HL-60 (cell line): ENCODE measurements around the gene KLRC3.

Experiments
- DNase-seq, 2 experiments: peaks; one replicate each; pipeline ENCODE4 v3.0.0-alpha.2; 2010 to 2020; ENCODE audit warnings: low read depth in 1 of 2, low spot score in 1 of 2
- H3K27ac ChIP-seq: fragments of 250-450 bp; sonication (Bioruptor Pico); replicated peaks from 2 replicates; pipeline ENCODE4 v1.5.1; 2020; ENCODE audit warnings: mild to moderate bottlenecking, moderate library complexity
- H3K27me3 ChIP-seq: fragments of 250-450 bp; sonication (Bioruptor Pico); 2 replicates; pipeline ENCODE4 v1.5.1; 2021; ENCODE audit warnings: mild to moderate bottlenecking, moderate library complexity; ENCODE audit not compliant: insufficient read depth, poor library complexity, severe bottlenecking
- H3K4me3 ChIP-seq: replicated peaks from 2 replicates; pipeline ENCODE4 v1.5.1; 2011; ENCODE audit warnings: mild to moderate bottlenecking, control low read depth, low read length; ENCODE audit not compliant: insufficient read depth
- GABPA ChIP-seq: IDR thresholded peaks from 2 replicates; pipeline ENCODE4 v1.6.1; 2012; ENCODE audit warnings: low read depth
- POLR2AphosphoS5 ChIP-seq: IDR thresholded peaks from 2 replicates; pipeline ENCODE4 v1.6.1; 2012; ENCODE audit warnings: low read depth
- SPI1 ChIP-seq: IDR thresholded peaks from 2 replicates; pipeline ENCODE4 v1.6.1; 2012; ENCODE audit warnings: low read depth, mild to moderate bottlenecking, borderline replicate concordance
- TF ChIP-seq, protein P1 (sequence below): IDR thresholded peaks from one replicate; pipeline ENCODE4 v1.5.1; 2011; ENCODE audit warnings: low read length, control low read depth, inconsistent platforms; ENCODE audit not compliant: insufficient read depth
- TF ChIP-seq, protein P2 (sequence below): IDR thresholded peaks from 2 replicates; pipeline ENCODE4 v1.6.1; 2012; ENCODE audit warnings: low read depth; ENCODE audit not compliant: insufficient replicate concordance

The KLRC3 gene

DNA sequence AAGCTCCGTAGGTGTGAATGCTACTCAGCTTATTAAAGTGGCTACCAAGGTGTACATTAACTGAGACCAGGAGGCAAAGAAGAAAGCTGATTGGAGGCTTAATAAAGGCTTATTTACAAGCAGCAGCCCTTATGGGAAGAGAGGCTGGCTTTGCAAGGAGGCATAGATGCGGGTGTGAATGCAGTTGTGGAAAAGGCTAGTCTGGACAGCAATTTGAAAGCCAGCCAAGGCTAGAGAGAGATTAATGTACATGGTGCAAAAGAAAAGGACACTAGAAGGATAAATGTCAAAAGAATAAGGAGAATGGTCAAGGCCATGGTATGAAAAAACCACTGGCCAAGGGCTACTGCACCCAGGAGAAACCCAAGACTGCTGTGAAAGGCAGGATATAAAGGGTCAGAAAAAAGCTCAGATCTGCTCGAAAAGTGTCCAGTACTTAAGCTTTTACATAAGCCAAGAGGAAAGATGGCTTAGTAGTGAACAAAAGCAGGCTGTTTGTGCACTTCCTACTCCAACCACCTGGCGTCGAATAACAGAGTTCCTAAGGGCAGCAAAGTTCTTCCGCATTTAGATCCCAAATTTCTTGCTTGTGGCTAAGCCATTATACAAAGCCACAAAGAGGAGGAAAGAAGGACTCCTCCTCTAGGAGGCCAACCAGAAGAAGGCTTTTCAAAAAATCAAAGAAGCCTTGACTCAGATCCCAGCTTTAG is 54.5 kb downstream of the KLRC3 start:
- DNase-seq, result peak in 1 of 2 experiments; percentile 6
- H3K4me3 ChIP-seq, result no peak overlapping the region; the same call in 1 of the 2 replicates
- no peaks in the 10 kb centered on the region for H3K27me3 ChIP-seq
- peak overlapping the region; percentile 80 for H3K27ac ChIP-seq
- TF ChIP-seq, protein P1, sequence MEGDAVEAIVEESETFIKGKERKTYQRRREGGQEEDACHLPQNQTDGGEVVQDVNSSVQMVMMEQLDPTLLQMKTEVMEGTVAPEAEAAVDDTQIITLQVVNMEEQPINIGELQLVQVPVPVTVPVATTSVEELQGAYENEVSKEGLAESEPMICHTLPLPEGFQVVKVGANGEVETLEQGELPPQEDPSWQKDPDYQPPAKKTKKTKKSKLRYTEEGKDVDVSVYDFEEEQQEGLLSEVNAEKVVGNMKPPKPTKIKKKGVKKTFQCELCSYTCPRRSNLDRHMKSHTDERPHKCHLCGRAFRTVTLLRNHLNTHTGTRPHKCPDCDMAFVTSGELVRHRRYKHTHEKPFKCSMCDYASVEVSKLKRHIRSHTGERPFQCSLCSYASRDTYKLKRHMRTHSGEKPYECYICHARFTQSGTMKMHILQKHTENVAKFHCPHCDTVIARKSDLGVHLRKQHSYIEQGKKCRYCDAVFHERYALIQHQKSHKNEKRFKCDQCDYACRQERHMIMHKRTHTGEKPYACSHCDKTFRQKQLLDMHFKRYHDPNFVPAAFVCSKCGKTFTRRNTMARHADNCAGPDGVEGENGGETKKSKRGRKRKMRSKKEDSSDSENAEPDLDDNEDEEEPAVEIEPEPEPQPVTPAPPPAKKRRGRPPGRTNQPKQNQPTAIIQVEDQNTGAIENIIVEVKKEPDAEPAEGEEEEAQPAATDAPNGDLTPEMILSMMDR, result peak; percentile 6
- TF ChIP-seq, protein P2, sequence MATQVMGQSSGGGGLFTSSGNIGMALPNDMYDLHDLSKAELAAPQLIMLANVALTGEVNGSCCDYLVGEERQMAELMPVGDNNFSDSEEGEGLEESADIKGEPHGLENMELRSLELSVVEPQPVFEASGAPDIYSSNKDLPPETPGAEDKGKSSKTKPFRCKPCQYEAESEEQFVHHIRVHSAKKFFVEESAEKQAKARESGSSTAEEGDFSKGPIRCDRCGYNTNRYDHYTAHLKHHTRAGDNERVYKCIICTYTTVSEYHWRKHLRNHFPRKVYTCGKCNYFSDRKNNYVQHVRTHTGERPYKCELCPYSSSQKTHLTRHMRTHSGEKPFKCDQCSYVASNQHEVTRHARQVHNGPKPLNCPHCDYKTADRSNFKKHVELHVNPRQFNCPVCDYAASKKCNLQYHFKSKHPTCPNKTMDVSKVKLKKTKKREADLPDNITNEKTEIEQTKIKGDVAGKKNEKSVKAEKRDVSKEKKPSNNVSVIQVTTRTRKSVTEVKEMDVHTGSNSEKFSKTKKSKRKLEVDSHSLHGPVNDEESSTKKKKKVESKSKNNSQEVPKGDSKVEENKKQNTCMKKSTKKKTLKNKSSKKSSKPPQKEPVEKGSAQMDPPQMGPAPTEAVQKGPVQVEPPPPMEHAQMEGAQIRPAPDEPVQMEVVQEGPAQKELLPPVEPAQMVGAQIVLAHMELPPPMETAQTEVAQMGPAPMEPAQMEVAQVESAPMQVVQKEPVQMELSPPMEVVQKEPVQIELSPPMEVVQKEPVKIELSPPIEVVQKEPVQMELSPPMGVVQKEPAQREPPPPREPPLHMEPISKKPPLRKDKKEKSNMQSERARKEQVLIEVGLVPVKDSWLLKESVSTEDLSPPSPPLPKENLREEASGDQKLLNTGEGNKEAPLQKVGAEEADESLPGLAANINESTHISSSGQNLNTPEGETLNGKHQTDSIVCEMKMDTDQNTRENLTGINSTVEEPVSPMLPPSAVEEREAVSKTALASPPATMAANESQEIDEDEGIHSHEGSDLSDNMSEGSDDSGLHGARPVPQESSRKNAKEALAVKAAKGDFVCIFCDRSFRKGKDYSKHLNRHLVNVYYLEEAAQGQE, result no peak

DNA sequence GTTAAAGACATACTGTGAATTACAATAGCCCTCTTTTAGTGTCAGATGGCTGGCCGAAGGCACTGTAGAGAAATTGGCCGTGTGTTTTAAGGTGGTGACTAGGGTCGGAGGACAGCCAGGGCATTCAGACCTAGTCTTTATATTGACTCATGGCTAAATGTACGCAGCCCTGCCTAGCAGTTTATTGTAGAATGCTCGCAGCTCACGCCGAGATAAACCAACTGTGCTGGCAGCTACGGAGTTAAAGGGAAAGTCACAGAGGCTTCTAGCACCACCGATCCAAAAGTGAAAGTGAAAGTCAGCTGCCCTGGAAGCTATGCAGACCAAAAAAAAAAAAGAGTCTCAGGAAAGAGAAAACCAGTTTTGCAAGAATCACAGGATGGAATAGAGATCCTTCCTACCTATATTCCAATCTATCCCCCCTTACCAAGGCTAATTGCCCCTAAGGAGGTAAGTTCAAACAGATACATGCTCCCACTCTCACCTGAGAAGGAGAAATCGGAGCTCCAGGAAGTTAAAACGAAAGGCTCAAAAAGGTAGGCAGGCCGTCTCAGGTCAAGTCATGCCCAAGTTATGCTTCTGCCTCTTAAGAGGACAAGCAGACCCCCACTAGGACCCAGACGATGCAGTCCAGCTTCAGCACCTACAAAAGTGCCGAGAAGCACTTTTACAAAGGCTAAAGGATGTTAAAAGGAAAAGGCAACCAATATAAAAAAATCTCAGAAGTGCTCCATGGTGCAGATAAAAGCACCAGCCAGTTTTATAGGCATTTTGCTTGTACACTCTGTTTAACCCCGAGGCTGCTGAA is 55.4 kb downstream of the KLRC3 start:
- peak in 1 of 2 experiments; percentile 68 for DNase-seq
- TF ChIP-seq, protein P2, result no peak
- TF ChIP-seq, protein P1, result no peak
- TF ChIP-seq SPI1 (no peak), POLR2AphosphoS5 (no peak), GABPA (no peak)
- Histone ChIP-seq H3K4me3 (peak overlapping the region; percentile 57), H3K27ac (peak overlapping the region; percentile 80), H3K27me3 (no peaks in the 10 kb centered on the region)

DNA sequence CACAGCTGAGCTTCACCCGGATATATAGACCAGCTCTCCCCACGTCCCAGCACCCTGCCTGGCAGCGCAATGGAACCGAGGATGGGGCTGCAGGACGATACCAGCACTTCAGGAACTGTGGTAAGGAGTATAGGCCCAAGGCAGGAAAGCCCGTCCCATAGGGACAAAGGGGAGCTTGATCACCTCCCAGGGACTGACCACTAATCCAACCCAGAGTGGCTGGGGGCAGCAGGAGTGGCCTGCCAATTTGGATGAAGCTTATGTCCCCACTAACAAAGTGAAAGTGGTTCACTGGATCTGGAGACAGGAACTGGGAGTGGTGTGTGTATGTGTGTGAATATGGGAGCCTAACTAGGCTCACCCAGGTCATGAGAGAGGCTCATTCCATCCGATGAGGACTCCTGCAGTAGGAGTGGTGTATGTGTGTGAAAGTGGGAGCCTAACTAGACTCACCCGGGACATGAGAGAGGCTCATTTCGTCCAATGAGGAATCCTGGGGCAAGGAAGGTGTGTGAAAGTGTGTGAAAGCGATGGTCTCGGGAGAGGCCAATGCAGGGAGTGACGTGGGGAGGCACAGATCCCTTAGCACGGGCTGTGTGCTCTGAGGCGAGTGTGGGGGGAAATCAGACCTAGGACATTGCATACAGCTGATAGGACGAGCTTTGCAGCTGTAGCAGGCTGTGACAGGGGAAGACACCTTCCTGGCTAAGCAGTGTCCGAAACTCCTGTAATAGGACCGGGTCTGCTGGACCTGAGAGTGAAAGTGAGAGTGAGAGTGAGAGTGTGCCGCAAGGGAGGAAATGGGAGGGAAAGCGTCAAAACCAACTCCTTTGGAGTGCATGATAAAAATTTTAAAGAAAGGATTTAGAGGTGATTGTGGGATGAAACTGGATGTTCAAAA is 56.2 kb downstream of the KLRC3 start:
- Histone ChIP-seq H3K27ac (peak overlapping the region; percentile 80), H3K27me3 (no peaks in the 10 kb centered on the region), H3K4me3 (peak overlapping the region; percentile 57)
- DNase-seq, result peak in 1 of 2 experiments; percentile 40
- TF ChIP-seq GABPA, result no peak
- TF ChIP-seq SPI1, result peak; percentile 27; the same call in 1 of the 2 replicates

DNA sequence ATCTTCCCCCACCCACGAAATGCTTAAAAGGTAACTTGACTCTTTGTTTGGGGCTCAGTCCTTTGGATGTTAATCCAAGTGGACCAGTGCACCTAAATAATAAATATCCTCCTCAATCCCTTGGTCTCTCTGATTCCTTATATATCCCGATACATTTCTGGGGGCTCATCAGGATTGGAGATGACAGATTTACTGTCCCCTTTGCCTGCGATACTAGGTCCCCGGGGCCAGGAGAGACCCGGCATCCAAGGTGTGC is 56.8 kb downstream of the KLRC3 start:
- no peak for DNase-seq
- TF ChIP-seq, protein P2, result no peak
- TF ChIP-seq SPI1 (no peak), POLR2AphosphoS5 (no peak)
- Histone ChIP-seq H3K27ac (no peak overlapping the region), H3K4me3 (no peak overlapping the region), H3K27me3 (no peaks in the 10 kb centered on the region)
